Middle frontal gyrus (tissue), 1 donor: ENCODE data around the gene ZNF543.
"Not testable (repeated sequence)": the region's sequence is repeated elsewhere in the genome, so short reads cannot be mapped to it uniquely, and the experiment has no call there.

Experiments used
- DNase-seq: peaks from one replicate; pipeline ENCODE4 v3.0.0-alpha.2; 2015; ENCODE audit warnings: low spot score; ENCODE audit errors: extremely low spot score

ZNF543 gene

GRCh38 chr19:57319869-57320179 is 448 bp upstream of the ZNF543 start:
- DNase-seq = no peak

DNA sequence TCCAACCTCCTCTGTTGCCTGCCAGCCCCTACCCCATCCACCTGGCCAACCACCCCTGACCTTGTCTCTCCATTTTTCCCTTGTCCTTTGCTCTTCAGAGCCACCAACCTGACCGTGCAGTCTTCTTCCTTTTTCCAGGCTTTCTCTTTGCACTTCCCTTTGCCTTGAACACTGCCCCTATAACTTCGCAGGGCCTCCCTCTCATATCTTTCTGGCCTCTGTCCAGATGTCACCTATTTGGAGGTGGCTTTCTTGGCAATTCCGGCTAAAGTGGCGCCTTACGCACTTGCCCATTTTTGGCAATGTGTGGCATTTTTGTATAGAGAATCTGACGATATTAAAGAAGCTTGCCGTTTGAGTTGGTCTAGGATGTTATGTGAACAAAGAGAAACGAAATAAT is 844 bp downstream of the ZNF543 start:
- no peak for DNase-seq

DNA sequence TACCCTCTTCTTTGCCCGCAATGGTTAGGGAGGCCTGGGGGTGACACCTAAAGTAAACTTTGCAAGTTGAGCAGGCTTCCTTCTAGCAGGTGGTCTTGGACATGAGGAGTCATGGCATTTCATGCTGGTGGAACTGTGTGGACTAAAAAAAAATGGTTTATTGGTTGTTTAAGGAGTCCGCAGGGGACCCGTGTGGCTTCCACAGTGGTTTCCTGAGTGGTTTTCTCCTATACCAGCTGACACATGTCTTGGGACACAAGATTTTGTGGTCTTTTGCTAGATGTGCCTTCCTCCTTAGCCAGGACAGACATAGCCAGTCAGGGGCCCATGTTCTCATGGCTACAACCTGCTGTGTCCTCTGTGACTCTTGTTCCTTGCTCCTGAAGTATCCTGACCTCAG is 1.5 kb downstream of the ZNF543 start:
- DNase-seq = no peak

GRCh38 chr19:57324992-57325391 is 4.7 kb downstream of the ZNF543 start:
- no peak for DNase-seq

DNA sequence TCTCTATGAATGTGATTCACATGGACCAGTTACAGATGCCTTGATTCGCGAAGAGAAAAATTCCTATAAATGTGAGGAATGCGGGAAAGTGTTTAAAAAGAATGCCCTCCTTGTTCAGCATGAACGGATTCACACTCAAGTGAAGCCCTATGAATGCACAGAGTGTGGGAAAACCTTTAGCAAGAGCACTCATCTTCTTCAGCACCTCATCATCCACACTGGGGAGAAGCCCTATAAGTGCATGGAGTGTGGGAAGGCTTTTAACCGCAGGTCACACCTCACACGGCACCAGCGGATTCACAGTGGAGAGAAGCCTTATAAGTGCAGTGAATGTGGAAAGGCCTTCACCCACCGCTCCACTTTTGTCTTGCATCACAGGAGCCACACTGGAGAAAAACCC is 7.7 kb downstream of the ZNF543 start:
- DNase-seq = no peak

DNA sequence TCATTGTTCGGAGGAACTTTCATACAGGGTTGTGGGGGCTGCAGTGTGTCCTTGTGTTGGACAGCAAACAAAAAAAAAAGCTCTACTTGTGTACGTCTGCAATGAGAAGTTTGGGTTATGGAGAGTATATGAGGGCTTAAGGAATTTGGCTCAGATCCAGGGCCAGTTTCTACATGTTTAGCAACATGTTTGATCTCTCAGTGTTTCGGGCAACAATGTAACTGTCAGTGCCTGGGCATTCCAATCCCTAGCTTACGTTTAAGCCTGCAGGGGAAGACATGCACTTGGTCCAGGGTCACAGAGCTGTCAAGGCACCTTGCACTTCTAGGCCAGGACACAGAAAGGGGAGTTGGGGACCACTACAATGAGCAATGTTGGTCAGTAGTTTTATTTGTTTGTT is 13.9 kb downstream of the ZNF543 start:
- DNase-seq = no peak

DNA sequence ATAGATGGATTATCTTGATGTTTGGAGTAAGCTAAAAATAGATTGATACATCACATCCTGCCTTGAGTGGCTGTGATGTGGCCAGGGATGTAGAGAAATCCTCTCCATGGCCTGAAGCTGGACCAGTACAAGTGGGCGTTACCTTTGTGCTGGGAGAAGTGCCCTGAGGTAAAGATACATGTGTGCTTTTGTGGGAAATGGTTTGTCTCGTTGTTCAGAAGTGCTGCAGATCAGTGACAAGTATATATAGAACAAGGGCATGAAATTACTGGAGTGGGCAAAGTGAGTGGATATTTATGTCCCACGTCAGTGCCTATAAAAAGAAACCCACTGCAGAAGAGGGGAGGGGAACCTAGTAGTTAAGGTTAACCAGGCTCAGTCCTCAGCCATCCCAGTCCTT is 18.6 kb downstream of the ZNF543 start:
- no peak for DNase-seq

DNA sequence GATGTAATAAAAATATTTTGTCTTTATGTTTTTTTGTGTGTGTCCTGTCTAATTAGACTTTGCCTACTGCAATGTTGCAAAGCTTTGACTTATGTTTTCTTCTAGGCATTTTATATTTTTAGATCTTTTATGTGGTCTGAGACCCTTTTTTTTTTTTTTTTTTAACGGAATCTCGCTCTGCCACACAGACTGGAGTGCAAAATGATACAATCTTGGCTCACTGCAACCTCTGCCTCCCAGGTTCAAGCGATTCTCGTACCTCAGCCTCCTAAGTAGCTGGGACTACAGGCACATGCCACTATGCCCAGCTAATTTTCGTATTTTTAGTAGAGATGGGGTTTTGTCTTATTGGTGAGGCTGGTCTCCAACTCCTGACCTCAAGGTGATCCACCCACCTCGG is 22.3 kb downstream of the ZNF543 start:
- no peak for DNase-seq

DNA sequence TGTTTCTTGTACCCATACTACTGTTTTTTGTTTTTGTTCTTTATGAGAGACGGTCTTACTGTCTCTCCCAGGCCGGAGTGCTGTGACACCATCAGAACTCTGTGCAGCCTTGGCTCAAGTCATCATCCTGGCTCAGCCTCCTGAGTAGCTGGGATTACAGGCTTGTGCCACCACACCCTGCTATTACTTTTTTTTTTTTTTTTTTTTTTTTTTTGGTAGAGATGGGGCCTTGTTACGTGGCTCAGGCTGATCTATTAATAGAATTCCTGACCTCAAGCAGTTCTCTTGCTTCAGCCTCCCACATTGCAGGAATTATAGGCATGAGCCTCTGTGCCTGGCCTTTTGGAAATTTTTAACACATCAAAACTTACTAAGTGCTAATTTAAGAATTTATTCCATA is 27.9 kb downstream of the ZNF543 start:
- DNase-seq = no peak

DNA sequence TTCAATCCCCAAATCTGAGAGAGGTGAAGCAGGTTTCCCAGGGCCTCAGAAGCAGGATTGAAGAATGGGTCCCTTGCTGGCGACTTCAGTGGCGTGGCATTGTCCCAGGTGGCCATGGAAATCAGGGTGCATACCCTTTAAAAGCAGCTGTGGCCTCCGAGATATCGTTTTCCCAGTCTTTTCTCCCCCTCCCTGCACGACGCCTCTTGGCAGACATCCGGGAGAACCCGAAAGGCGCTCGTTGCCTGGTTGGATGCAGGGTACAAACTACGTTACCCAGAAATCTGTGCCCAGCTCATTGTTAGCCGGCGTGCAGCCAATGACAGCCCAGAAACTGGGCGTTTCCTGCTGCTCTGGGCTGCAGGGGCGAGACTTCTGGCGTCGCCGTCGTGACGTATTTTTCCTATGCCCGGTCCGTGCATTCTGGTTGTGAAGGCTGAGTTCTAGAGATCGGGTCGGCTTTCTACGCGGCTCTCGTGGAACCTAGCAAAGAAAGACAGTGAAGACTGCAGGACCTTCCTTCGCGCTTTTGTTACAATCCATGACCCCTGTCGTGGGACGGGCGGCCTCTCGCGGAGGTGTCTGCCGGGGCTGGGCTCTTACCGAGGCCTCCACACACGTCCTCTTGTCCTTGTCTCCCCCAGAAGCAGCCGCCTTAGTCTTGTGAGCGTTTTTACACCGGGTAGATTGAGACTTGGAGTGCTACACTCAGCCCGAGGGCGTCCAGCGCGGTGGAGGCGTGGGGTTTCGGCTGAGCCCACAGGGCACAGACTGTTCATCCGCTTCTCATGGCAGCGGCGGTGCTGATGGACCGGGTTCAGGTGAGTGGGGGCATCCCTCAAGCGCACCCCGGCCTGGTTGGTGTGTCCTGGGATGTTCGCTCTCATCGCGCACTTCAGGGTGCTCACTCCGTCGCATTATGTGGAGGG is 30.9 kb downstream of the ZNF543 start, which contains the start of gene ZNF304:
Gene ZNF304, plus strand, starts transcription at position 395 of the 929 bp plus-strand sequence. Its CDS starts 394 bp downstream, at position 789.
- DNase-seq = peak; percentile 98

GRCh38 chr19:57351867-57352266 is 31.6 kb downstream of the ZNF543 start:
- DNase-seq = no peak

- DNase-seq = no peak
Observed at GRCh38 chr19:57355916-57356315, 35.6 kb downstream of the ZNF543 start.

GRCh38 chr19:57357406-57357805 is 37.1 kb downstream of the ZNF543 start:
- DNase-seq = no peak

DNA sequence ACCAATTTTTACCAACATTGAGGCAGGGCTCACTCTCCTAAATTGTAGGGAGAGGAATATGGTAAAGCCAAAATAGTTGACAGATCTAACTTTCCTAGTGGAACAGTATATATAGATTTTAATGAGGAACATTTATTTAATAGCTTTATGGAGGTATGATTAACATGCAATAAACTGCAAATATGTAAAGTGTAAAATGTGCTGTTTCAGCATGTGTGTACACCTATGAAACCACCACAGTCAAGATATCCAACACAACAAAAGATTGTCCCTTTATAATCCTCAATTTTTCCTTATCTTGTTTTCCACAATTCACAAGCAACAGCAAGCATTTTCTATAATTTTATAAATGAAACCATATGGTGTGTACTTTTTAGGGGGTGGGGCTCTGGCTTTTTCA is 39.0 kb downstream of the ZNF543 start:
- DNase-seq = no peak

DNA sequence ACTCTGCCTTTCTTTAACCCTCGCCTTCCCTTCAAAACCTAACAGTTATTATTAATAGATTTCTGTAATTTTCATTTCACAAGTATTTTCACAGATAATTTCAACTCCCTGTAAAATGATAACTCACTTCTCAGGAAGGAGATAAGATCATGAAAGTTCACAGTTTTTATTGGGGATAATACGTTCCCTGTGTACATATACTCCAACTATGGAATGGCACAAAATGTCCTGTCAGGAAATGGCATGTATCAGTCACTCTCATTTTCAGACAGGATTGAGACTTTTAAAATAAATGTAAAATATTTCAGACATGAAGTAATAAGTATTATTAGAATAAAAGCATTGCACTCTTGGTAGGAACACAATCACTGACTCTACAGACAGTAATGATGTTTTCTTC is 42.1 kb downstream of the ZNF543 start:
- DNase-seq = no peak

DNA sequence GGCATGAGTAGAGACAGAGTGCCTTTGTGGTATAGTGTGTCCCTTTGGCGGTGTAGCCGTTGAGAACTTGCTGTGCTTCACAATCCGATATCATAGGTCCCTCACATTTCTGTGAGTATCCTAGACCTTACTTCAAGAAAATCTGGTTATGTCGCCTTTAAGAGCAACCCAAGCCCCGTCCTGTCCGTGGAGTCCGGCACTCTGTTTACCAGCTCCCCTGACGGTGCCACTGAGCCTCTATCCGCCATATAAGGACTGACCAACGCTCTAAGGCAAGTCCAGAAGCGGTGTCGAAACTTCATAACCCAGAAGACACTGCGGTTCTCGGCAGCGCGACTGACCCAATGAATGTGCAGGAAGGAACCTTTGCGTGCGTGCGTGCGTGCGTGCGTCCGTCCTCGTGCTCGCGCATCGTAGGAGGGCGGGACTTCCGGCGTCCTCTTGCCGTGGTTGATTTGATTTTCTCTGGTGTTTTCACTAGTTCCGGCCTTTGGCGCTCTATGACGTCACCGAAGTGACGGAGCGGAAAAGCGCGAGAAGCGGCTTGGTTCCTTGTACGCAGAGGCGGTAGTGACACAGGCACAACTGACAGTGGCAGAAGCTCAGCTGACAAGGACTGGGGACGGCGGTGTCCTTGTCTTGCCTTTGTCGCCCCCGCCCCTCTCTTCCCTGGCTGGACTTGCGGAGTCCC is 42.9 kb downstream of the ZNF543 start, which contains the start of the genes TRAPPC2B and ZNF547:
Gene TRAPPC2B, plus strand, starts transcription at position 555 of the 691 bp plus-strand sequence. CDS start 1,283 bp downstream, outside the sequence.
Gene ZNF547, plus strand, starts transcription at position 555 of the 691 bp plus-strand sequence. CDS start 5,005 bp downstream, outside the sequence.
- peak; percentile 98 for DNase-seq

- no peak for DNase-seq
Observed at GRCh38 chr19:57363688-57364181, 43.5 kb downstream of the ZNF543 start.

- DNase-seq = no peak
Observed at GRCh38 chr19:57366776-57367175, 46.5 kb downstream of the ZNF543 start.

DNA sequence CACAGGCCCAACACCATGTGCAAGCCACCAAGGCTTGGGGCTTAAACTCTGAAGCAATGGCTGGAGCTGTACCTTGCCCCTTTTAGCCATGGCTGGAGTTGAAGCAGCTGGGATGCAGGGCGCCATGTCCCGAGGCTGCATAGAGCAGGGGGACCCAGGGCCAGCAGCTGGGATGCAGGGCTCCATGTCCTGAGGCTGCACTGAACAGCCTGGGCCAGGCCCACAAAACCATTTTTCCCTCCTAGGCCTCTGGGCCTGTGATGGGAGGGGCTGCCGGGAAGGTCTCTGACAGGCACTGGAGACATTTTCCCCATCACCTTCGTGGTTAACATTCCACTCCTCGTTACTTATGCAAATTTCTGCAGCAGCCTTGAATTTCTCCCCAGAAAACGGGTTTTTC is 53.9 kb downstream of the ZNF543 start:
- DNase-seq = no peak

DNA sequence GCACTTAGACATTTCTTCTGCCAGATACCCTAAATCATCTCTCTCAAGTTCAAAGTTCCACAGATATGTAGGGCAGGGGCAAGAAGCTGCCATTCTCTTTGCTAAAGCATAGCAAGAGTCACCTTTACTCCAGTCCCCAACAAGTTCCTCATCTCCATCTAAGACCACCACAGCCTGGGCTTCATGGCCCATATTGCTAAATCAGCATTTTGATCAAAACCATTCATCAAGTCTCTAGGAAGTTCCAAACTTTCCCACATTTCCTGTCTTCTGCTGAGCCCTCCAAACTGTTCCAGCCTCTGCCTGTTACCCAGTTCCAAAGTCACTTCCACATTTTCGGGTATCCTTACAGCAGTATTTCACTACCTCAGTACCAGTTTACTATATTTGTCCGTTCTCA is 54.4 kb downstream of the ZNF543 start:
- not testable (repeated sequence) for DNase-seq

DNA sequence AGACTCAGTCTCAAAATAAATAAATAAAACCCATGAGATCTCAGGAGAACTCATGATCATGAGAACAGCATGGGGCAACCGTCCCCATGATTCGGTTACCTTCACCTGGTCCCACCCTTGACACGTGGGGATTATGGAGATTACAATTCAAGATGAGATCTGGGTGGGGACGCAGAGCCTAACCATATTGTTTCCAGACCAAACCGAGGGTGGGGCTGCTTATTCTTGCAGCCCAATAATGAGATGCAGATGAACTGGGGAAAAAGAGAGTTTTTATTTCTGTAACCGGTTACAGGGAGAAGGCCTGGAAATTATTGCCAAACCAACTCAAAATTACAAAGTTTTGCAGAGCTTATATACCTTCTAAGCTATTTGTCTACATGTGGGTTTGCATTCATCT is 55.9 kb downstream of the ZNF543 start:
- DNase-seq = no peak

- DNase-seq = no peak
Observed at GRCh38 chr19:57377498-57378146, 57.4 kb downstream of the ZNF543 start.
